Activated T-cell treated with anti-CD3 and anti-CD28 coated beads for 24 hours (primary cell): Measurements from ENCODE around the gene BBLN.
"Not testable (repeated sequence)": the region's sequence is repeated elsewhere in the genome, so short reads cannot be mapped to it uniquely, and the experiment has no call there.

Experiments used
- DNase-seq: peaks from one replicate; pipeline ENCODE4 v3.0.0-alpha.2; 2020; ENCODE audit warnings: low read depth

BBLN gene

DNA sequence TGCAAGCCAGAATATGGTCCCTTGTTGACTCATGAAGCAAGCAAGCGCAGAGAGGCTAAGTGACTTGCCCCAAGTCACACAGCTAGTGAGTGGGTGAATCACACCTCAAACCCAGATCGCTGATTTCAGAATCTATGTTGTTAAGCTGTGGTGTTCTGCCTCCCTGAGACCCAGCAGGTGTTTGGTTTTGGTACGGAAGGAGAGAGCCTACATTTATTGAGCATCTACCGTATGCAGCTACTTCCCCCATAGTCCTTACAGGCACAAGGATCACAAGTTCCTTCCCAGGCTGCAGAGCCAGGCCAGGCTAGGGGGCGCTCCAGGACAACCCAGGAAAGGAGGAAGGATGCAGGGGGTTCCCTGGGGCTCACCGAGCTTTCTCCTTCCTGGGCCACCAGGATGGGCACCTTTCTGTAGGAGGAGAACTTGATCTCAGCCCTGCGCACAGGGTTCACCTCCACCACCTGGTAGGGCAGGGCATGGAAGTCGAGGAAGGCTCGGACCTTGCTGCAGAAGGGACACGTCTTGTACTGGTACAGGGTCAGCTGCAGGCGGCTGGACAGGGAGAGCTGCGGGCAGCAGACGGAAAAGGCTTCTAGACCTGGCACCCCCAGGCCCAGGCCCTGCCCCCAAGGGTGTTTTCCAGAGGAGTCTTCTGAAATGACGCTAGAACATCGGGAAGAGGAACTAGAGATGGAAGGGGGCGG lies 35.0 kb upstream of the BBLN start:
- DNase-seq = no peak

DNA sequence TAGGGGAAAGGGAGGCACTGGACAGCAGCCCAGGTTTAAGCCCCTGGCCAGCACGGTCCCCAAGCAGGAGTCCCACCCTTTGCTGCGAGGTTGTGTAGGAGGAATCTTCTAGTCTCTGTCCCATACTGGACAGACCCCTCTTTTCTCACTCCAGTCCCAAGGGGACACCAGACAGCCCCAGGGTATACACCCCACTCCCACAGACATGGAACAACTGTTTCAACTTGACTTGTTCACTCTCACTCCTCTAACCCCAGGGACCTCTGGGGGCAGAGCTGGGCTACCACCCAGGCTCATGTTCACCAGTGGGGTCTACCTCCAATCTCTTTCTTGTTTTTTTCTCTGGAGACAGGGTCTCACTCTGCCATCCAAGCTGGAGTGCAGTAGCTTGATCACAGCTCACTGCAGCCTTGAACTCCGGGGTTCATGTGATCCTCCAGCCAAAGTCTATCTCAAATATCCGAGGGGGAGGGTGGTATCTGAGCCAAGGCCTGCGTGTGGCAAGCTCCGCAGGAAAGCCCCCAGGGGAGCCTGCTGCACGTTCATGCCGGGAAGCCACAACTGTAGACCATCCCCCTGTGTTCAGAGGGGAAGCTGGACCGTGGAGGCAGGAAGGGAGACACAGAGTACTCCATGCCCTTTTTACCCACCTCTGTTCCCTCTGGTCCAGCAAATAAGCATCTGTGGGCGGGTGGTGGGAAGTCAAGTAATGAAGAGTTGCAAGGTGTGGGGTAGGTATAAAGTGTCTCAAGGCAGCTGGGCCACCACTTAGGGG lies 34.3 kb upstream of the BBLN start:
- no peak for DNase-seq

DNA sequence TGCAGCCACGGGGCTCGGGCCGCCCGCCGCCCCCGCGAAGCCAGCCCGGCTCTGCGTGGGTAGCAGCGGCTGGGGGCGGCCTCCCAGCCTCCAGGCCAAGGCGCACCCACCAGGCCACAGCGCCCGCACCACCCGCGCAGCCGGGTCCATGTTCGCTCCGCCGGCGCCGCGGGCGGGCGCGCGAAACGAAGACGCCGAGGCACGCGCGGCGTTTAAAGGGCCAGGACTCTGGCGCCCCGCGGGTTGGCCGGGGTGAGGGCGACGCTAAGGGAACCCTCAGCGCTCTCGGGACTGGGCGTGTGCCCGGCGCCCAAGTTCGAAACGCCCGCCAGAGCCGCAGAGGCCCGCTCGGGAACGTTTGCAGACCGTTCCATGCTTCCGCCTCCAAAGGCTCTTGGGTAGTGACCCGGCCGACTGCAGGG lies 32.5 kb upstream of the BBLN start, which contains the start of gene PTGES2:
Gene PTGES2, minus strand, starts transcription at position 162 of the 422 bp plus-strand sequence. Its CDS starts 12 bp downstream, at position 150.
- DNase-seq = peak; percentile 69

GRCh38 chr9:128127990-128128835 lies 31.9 kb upstream of the BBLN start:
- peak; percentile 76 for DNase-seq

GRCh38 chr9:128128836-128129590 lies 31.1 kb upstream of the BBLN start:
- DNase-seq = no peak

GRCh38 chr9:128129976-128130590 lies 30.0 kb upstream of the BBLN start:
- peak; percentile 49 for DNase-seq

DNA sequence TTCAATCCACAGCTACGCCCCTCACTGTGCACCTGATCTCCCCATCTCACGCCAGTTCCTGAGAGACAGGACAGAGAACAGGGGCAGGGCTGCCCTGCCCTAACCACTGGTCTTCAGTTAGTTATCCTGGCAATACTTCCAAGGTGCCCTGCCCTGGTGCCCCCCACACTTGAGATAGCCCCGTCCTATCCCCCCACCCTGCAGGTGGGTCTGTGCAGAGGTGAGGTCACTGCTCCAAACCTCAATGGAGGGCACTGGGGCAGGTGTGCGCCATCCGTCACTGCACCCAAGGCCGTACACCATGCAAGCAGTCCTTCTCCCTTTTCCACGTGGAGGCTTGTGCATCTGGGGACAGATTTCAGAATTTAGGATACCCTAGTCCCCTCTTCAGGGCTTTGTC lies 29.4 kb upstream of the BBLN start:
- not testable (repeated sequence) for DNase-seq

DNA sequence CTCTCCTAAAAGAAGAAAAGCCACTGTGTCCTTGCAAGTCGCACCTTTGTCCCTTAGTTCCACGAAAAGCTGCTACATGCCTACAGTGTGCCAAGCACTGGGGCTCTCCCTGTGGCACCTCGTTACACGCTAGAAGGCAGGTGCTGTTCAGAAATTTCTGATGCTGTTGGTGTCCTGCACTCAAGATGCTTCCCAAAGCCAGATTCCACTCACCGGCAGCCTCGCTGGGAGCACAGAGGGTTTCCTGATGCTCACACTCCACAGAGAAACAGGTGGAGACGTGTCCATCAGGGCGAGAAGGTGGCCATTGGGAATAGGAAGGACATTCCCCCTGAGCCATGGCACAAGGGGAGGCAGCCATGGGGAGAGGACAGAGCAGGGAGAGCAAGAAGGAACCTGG lies 28.7 kb upstream of the BBLN start:
- not testable (repeated sequence) for DNase-seq

DNA sequence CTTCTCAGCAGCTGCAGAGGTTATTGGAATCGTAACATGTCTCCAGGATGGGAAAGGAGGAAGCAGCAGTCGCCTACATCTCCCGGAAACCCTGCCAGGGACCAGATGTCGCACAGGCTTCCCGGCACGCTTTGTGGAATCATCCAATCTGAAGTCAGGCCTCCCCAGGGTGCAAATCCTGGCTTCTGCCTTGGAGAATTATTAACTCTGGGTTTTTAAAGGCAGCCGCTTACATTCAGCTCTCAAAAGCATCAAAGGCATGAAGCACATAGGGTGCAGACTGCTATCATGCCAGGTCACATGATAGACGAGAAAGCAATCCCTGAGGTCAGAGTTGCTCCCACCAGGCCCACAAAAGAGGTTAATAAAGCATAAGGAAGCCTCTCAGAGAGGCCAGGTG lies 27.9 kb upstream of the BBLN start:
- not testable (repeated sequence) for DNase-seq

- not testable (repeated sequence) for DNase-seq
These were observed 24.5 kb upstream of the BBLN start for GRCh38 chr9:128135561-128135960.

- DNase-seq = no peak
These were observed 23.0 kb upstream of the BBLN start for GRCh38 chr9:128136816-128137793.

DNA sequence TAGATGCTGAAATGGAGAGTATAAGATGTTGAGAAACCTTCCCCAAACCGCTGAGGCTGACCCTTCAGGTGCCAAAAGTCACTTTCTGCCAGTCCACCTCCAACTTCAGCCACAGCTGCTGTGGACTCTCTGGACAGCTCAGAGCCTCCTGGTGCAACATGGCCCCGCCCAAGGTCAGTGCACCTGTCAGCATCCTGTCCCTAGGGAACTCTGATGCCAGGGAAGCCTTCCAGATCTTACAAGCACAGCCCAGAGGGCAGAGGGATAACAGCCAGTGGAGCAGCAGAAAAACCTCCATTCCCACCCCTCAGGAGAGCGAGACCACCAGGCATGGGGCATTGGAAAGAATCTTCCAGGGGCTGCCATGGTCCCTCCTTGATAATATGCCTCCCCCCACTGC lies 22.1 kb upstream of the BBLN start:
- DNase-seq = no peak

- DNase-seq = no peak
These were observed 20.4 kb upstream of the BBLN start for GRCh38 chr9:128139621-128140020.

GRCh38 chr9:128141604-128142003 lies 18.5 kb upstream of the BBLN start:
- no peak for DNase-seq

- no peak for DNase-seq
These were observed 18.0 kb upstream of the BBLN start for GRCh38 chr9:128142061-128142460.

- no peak for DNase-seq
These were observed 17.5 kb upstream of the BBLN start for GRCh38 chr9:128142596-128142995.

DNA sequence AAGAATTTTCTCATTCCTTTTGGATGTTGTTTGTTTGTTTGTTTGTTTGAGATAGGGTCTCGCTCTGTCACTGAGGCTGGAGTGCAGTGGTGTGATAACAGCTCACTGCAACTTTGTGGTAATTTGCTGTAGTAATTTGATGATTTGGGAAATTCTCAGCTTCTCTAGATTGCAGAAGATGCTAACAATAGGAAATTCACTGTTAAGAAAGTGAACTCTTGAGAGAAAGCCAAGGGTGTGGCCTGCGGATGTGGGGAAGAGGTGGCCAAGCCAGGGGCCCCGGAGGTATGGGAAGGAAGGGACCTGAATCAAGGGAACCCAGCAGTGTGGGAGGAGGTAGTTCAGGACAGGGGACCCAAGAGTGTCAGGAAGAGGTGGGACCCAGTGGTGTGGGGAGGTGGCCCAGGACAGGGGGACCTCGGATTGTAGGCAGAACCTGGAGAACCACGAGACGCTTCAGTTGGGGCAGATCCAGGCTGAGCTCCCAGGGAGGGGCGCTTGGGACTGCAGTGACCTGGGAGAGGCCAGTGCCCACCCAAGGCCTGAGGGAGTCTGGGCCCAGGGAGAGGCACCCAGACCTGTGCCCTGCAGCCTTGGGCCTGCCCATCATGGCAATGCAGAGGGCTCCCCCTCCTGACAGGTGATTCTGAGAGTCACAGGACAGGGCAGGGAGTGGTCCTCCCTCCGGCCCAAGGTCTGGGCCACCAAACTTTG lies 16.4 kb upstream of the BBLN start:
- no peak for DNase-seq

DNA sequence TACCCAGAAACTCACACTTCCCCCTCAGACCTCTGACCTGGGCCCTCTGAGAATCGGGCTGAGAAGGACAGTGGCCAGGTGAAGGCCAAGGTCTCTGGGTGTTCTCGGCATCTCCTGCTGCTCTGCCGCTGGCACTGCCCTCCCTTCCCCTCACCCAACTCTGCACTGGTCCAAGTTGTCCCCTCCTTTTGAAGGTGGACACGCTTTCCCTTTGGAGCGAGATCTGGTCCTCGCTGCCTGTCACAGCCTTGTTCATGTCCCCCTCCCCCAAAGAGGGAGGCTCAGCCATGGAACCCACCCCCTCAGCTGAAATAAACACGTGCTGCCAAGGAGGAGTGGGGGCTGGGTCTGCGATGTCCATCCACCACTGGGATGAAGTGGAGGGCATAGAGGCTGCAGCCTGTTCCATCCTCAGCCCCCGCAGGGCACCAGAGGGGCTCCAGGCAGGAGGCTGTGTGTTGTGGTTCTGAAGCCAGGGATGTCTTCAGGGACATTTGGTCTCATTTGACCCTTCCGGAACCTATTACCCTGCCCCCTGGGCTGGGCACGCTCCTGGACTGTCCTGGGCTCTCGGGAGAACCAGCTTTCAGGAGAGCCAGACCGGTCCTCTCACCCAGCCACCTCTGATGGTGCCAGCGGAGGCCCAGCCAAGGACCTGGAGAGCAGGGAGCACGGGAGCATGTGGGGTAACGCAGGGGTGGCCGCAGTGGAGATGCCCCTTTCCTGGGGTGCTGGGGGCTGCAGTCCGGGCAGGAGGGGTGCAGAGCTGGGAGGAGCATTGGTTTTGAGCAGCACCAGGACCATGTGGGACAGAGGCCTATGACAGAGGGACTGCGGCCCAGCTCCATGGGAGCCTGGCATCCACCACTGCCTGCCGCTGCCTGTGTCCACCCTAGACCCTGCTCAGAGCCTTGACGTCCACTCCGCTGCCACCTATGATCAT lies 15.6 kb upstream of the BBLN start:
- no peak for DNase-seq
